Activated naive CD4-positive, alpha-beta T cell treated with anti-CD3 and anti-CD28 coated beads, Interleukin-2, amount 50 U/mL, for 16 hours (primary cell): Measurements from ENCODE around the gene ANKRD62.
"Not testable (repeated sequence)": the region's sequence is repeated elsewhere in the genome, so short reads cannot be mapped to it uniquely, and the experiment has no call there.

Source experiments
- DNase-seq: peaks from one replicate; pipeline ENCODE4 v3.0.0-alpha.2; 2020

Gene ANKRD62

DNA sequence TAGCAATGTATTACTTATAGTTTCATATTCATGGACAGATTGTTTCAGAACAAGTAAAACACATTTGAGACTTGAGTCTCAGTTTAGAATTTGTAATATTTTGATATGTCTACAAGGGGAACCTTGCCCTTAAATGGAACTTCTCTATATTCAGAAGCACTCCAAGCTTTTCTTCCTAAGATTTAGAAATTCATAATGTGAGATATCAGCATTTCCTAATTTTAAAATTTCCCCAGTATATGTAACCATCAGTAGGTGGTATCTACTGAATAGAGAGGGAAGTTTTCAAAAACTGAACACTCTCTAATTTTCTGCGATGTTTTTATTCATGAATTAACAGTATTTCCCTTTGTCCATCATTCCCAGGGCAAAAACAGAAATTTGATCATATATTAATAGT lies 7.6 kb downstream of the ANKRD62 start:
- no peak for DNase-seq

DNA sequence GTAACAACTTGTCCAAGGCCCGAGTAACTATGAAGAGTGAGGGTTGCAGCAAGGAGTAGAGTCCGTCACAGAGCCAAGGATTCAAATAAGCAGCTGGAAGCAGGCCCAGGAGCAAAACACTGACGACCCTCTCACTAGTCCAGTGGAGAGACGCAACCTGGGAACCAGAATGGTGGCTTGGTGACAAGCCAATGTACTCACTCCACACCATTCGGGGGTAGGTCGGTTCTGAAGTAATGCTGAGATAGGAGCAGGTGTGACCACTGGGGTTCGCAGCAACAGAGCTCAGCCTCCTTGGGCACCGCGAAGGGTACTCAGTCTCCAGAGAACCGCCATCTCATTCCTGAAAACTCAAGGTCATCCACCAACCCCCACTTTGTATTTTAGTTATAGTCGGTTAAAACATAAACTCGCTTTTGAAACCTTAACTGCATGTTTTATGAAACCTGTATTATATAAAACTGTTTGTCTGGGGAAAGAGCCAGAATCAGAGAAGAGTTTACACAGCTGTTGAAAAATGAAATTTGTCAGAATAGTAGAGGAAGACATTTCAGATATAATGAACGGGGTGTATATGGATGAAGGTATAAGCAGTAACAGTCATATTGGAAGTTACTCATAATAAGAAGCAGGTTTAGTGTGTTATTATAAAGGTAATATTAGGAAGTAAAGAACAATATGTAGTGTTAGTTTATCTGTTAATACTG lies 8.6 kb downstream of the ANKRD62 start:
- no peak for DNase-seq

DNA sequence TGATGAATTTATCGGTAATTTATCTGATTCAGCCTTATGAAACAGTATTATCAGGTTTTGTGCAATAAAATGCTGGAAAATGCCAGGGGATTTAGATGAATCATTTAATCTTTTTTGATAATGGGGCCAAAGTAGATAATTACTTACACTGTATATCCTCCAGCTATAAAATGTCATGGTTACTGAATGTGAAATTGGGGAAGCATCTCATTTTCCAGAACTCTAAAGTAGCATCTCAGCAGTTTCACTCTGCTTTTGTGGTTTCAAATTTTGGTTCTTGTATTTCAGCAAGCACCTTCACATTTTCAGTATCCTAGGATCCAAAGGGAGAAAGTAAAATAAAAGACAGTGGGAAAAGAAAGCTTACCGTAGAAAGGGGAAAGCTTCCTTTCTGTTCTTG lies 12.8 kb downstream of the ANKRD62 start:
- DNase-seq, result no peak

DNA sequence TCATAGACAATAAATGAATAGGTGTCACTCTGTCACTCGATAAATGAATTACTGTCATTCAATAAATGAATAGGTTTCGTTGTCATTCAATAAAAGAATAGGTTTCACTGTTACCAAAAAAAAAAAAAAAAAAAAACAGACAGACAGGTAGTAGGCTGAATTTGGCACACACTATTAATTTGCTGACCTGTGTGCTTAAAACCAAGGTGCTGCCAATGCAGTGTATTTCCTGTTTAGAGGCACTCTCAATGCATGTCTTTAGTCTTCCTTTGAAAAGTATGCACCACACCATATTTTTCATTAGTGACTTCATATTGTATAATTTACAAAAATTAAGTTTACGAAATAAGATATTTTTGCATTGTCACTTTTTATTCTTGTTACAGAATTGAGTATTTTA lies 16.2 kb downstream of the ANKRD62 start:
- no peak for DNase-seq

DNA sequence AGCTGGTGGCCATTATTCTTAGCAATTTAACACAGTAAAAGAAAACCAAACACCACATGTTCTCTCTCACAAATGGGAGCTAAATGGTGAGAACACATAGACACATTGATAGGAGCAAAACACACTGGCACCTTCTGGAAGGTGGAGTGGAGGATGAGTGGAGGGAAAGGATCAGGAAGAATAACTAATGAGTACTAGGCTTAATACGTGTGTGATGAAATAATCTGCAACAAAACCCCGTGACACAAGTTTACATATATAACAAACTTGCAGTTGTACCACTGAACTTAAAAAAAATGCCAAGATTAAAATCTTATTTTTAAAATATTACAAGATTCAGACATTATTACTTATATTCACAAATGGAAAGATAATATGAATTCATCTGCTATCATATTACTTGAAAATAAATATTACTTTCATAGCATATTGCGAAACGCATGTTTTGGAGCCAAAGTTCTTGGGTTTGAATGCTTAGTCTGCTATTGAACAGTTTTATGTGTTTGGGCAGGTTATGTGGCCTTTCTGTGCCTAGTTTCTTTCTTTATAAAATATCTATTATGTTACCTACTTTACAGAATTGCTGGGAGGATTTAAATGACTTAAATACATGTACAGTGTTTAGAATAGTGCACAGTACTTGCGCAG lies 20.5 kb downstream of the ANKRD62 start:
- DNase-seq, result no peak

DNA sequence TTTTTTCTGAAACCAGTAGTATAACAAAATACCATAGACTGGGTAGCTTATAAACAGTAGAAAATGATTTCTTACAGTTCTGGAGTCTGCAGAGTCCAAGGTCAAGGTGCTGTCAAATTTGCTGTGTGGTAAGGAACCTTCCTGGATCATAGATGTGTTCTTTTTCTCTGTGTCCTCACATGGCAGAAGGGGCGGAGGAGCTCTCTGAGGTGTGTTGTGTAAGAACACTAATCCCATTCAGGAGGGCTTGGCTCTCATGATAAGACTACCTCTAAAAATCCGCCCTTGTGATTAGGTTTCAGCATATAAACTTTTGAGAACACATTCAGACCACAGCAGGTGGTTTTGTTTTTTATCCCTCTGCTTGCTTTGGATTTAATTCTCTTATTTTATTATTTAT lies 25.7 kb downstream of the ANKRD62 start:
- DNase-seq, result no peak

DNA sequence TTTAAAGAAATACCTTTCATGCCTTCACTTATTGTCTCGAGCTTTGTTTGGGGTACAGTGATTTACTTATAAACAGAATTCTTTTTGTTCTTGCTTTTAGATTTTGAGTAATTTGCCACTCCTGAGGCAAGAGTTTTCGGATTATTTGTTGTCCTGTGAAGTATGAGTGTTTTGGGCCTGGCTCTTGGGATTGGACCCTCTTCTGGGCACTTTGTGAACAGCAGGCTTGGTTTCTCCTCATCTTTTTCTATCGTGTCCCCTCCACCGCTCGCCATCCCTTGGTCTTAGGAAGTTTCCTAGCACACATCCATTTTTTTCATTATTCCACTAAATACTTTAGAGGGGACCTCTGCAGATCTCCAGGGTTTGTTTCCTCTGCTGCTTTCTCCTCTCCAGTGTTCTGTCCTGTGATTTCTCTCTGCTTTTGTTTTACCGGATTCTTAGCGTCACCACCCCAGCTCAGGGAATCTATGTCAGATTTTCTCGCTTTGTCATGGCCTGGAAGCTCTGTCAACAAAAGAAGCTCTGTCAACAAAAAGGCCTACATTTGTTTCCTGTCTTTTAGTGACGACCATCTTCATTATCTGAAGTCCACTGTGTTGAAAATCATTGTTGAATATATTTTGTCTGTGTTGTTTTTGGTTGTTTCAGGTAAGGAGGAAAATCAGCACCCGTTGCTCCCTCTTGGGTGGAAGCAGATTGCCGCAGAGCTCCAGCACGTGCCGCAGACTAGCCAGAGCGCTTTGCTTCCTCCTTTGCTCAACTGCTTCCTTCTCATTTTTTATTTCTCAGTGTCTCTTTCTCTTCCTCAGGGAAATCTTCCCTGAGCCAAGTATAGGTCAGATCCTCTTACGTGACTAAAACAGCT lies 27.8 kb downstream of the ANKRD62 start:
- no peak for DNase-seq

DNA sequence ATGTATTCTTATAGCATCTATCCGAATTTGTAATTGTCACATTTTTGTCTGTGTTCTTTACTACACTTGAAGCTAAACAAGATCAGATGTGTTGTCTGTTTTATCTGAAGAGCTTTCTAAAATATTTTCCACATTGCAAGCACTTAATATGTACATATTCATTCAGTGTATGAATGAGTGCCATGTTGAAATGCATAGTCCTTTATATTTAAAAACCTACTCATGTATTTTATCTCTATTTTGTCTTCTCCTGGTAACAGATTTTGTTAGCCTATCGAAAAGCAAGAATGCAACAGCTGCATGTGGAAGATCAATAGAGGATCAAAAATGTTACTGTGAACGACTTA lies 28.4 kb downstream of the ANKRD62 start:
- not testable (repeated sequence) for DNase-seq

DNA sequence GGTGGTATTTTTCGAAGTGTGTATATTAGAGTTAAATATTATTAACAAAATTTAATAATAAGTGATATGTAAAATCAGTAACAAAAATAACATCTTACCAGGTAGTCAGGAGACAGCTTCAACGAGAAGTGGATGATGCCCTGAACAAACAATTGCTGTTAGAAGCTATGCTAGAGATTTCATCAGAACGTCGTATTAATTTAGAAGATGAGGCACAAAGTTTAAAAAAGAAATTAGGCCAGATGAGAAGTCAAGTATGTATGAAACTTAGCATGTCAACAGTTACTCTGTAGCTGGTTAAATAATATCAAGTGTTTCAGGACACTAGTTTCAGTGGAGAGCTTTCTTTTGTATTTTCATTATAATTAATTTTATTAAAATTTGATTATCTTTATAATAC lies 34.0 kb downstream of the ANKRD62 start:
- not testable (repeated sequence) for DNase-seq

DNA sequence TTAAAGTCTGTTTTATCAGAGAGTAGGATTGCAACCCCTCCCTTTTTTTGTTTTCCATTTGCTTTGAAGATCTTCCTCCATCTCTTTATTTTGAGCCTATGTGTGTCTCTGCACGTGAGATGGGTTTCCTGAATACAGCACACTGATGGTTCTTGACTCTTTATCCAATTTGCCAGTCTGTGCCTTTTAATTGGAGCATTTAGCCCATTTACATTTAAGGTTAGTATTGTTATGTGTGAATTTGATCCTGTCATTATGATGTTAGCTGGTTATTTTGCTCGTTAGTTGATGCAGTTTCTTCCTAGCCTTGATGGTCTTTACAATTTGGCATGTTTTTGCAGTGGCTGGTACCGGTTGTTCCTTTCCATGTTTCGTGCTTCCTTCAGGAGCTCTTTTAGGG lies 45.2 kb downstream of the ANKRD62 start:
- not testable (repeated sequence) for DNase-seq

DNA sequence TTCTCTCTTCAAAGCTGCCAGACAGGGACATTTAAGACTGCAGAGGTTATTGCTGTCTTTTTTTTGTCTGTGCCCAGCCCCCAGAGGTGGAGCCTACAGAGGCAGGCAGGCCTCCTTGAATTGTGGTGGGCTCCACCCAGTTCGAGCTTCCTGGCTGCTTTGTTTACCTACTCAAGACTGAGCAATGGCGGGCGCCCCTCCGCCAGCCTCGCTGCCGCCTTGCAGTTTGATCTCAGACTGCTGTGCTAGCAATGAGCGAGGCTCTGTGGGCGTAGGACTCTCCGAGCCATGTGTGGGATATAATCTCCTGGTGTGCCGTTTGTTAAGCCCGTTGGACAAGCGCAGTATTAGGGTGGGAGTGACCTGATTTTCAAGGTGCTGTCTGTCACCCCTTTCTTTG lies 47.2 kb downstream of the ANKRD62 start:
- not testable (repeated sequence) for DNase-seq

DNA sequence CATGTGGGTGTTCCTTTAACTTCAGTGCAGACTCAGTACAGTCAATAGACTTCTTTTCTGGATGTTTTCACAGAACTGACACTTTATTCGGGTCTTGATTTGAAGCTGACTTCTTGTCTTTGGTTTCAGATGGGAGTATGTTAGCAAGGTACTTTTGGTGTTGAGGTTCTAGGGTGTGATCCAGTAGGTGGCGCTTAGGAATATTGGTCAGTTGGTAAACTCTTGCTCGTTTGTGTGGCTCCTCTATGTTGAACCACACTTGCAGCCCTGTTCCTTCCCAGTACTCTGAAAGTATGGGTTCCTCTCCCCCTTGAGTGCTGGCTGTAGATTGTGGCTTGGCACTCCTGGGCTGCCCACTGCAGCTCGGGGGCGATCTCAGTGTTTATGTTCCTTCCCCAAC lies 48.1 kb downstream of the ANKRD62 start:
- DNase-seq, result not testable (repeated sequence)

DNA sequence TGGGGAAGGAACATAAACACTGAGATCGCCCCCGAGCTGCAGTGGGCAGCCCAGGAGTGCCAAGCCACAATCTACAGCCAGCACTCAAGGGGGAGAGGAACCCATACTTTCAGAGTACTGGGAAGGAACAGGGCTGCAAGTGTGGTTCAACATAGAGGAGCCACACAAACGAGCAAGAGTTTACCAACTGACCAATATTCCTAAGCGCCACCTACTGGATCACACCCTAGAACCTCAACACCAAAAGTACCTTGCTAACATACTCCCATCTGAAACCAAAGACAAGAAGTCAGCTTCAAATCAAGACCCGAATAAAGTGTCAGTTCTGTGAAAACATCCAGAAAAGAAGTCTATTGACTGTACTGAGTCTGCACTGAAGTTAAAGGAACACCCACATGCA lies 55.8 kb downstream of the ANKRD62 start:
- DNase-seq, result not testable (repeated sequence)

DNA sequence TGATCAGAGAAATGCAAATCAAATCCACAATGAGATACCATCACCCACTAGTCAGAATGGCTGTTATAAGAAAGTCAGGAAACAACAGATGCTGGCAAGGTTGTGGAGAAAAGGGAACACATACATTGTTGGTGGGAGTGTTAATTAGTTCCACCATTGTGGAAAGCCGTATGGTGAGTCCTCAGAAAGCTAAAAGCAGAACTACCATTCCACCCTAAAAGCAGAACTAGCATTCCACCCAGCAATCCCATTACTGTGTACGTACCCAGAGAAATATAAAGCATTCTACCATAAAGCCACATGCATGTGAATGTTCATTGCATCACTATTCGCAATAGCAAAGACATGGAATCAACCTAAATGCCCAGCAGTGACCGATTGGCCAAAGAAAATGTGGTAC lies 60.7 kb downstream of the ANKRD62 start:
- DNase-seq, result no peak

DNA sequence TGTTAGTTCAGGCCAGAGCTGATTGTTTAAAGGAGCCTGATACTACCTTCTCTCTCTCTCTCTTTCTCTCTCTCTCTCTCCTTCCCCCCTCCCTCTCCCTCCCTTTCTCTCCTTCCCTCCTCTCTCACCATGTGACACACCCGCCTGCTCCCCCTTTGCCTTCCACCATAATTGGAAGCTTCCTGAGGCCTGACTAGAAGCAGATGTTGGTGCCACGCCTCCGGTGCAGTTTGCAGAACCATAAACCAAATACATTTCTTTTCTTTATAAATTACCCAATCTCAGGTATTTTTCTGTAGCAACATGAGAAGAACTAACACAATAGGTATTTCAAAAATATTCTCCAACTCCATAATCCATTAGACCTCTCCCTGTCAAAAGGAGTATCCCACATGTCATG lies 62.4 kb downstream of the ANKRD62 start:
- DNase-seq, result no peak

DNA sequence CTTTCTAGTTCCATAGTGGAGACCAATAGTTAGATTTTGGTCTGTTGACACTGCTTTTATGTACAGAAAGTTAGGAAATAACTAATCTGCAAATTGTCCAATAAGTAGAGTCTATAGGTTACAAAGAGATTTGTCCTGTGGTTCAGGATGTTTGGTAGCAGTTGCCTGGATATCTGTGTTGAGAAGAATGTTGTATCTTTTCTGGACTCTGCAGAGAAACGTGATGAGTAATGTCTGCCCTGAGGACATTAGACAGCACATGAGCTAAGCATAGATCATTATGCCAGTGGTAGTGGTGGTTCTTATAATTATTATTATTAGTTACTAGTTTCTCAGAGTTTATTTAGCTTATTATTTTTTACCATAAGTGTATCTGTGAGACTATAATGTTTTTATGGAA lies 65.8 kb downstream of the ANKRD62 start:
- no peak for DNase-seq

DNA sequence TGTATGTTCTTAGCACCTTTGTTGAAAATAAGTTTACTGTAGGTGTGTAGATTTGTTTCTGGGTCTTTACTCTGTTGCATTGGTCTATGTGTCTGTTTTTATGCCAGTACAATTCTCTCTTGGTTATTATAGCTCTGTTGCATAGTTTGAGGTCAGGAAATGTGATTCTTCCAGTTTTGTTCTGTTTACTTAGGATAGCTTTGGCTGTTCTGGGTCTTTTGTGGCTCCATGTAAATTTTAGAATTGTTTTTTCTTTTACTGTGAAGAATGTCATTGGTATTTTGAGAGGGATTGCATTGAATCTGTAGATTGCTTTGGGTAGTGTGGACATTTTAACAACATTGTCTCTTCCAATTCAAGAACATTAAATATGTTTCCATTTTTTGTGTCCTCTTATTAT lies 69.1 kb downstream of the ANKRD62 start:
- DNase-seq, result no peak

DNA sequence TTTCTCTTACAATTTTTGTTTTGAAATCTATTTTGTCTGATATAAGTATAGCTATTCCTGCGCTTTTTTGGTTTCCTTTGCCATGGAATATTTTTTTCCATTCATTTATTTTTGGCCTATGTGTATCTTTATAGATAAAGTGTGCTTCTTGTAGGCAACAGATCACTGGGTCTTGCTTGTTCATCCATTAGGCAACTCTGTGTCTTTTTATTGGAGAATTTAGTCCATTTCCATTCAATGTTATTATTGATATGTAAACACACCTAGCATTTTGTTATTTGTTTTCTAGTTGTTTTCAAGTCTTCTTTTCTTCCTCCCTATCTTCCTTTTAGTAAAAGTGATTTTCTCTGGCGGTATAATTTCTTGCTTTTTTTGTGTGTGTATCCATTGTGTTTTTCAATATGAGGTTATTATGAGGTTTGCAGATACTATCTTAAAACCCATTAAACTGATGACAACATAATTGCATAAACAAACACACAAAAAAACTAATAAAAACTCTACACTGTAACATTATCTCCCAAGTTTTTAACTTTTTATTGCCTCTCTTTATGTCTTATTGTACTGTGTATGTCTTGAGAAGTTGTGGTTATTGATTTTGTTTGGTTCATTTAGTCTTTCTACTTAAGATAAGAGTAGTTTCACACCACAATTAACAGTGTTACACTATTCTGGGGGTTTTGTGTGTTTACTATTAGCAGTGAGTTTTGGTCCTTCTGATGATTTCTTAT lies 71.6 kb downstream of the ANKRD62 start:
- DNase-seq, result no peak
